ES-I3 (cell line): ENCODE results near the gene CPT1B.

Experiments used
- H3K36me3 ChIP-seq: 2 replicates; pipeline ENCODE4 v1.6.1; 2013; ENCODE audit warnings: mild to moderate bottlenecking, low read length, control low read depth, moderate library complexity; ENCODE audit not compliant: insufficient read depth
- H3K4me1 ChIP-seq: 2 replicates; pipeline ENCODE4 v1.6.1; 2013; ENCODE audit warnings: mild to moderate bottlenecking, control low read depth, low read length; ENCODE audit not compliant: insufficient read depth
- H3K9ac ChIP-seq: 2 replicates; pipeline ENCODE4 v1.6.1; 2013; ENCODE audit warnings: low read depth, mild to moderate bottlenecking, low read length, moderate library complexity
- H3K9me3 ChIP-seq: 2 replicates; pipeline ENCODE4 v1.6.1; 2013; ENCODE audit warnings: mild to moderate bottlenecking, low read length, moderate library complexity; ENCODE audit not compliant: control insufficient read depth, insufficient read depth

Gene CPT1B

DNA sequence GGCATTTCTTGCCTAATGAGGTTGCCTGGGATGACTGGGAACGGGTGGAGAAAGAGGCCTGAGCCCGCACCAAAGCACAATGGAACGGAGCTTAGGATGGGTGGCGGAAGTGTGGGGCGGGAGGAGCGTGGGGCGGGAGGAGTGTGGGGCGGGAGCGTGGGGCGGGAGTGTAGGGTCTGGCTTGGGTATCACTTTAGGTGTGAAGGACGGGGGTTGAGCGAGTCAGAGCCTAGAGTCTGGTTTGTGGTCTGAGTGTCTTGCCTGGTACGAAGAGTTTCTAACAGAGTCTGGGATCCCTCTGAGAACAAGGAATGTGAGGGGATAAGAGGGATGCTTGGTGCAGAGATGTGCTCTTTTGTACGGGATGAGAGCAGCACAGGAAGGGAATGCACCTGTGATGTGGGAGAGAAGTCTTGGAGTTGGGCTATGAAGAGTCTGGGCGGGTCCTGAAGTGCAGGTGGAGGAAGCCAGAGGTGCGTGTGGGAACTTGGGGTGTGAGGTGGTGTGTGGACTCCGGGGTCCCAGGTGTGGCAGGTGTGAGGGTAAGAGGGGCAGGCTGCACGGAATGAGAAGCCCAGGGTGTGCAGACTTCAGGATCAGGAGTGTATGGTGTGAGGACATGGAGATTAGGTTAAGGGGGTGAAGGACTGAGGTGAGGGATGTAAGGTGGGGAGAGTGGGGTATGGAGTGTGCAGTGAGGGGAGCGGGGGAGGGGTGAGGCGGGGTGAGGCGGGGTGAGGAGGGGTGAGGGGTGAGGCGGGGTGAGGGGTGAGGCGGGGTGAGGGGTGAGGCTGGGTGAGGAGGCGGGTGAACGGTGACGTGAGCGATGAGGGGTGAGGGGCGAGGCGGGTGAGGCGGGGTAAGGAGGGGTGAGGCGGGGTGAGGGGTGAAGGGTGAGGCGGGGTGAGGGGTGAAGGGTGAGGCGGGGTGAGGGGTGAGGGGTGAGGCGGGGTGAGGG, 16.5 kb downstream of the CPT1B start:
- H3K36me3 ChIP-seq = no peaks in the 10 kb centered on the region

DNA sequence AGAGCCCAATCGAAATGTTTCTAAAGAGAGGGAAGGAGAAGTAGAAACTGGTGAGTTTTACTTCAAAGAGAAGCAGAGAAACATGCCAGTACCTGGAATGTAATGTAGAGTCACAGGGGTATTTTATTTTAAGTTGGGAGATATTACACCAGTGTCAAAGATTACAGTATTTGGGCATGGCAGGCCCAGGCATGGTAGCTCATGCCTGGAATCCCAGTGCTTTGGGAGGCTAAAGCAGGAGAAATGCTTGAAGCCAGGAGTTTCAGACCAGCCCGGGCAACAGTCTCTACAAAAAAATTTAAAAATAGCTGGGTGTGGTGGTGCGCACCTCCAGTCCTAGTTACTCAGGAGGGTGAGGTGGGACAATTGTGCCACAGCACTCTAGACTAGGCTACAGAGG, 18.2 kb downstream of the CPT1B start:
- Histone ChIP-seq H3K4me1 (no peaks in the 10 kb centered on the region), H3K9ac (no peak overlapping the region), H3K9me3 (no peaks in the 10 kb centered on the region), H3K36me3 (no peaks in the 10 kb centered on the region)

More for the DNA sequence above, 16.5 kb downstream of the CPT1B start:
- Histone ChIP-seq H3K9ac (no peak overlapping the region), H3K4me1 (no peaks in the 10 kb centered on the region), H3K9me3 (no peaks in the 10 kb centered on the region)

DNA sequence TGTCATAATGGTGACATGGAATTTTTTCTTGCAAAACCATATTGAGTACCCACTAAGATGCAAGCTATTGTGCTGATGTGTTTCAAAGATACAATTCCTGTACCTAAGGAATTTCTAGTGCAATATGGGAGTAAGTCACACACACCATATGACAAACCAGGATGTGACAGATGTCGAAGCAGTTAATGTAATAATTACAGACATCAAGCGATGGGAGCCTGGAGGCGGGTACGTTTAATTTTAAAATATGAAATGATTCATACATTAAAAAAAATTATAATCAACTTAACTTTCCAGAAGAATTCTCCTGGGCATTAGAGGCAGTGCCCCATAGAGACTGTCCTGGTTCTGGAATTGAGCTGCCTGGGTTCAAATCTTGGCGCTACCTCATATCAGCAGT, 21.5 kb downstream of the CPT1B start:
- no peaks in the 10 kb centered on the region for H3K9me3 ChIP-seq
- no peak overlapping the region for H3K9ac ChIP-seq
- H3K36me3 ChIP-seq = no peaks in the 10 kb centered on the region
- H3K4me1 ChIP-seq = no peaks in the 10 kb centered on the region

DNA sequence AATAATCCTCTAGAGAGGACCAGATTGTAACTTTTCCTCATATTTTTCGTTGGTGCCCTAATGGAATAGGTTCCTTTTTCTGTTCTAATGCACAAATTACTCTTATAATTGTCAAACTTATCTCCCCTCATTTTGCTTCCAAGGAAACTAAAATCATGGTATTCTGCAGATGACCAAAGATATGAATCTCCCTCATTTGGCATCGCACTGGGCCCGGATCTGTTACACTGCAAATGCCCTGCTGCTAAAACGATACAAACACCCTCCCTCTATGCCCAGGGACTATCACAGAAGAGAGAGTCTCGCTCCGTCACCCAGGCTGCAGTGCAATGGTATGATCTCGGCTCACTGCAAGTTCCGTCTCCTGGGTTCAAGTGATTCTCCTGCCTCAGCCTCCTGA, 24.9 kb downstream of the CPT1B start:
- H3K9ac ChIP-seq = no peak overlapping the region
- no peaks in the 10 kb centered on the region for H3K36me3 ChIP-seq
- H3K4me1 ChIP-seq = no peaks in the 10 kb centered on the region
- H3K9me3 ChIP-seq = no peaks in the 10 kb centered on the region

DNA sequence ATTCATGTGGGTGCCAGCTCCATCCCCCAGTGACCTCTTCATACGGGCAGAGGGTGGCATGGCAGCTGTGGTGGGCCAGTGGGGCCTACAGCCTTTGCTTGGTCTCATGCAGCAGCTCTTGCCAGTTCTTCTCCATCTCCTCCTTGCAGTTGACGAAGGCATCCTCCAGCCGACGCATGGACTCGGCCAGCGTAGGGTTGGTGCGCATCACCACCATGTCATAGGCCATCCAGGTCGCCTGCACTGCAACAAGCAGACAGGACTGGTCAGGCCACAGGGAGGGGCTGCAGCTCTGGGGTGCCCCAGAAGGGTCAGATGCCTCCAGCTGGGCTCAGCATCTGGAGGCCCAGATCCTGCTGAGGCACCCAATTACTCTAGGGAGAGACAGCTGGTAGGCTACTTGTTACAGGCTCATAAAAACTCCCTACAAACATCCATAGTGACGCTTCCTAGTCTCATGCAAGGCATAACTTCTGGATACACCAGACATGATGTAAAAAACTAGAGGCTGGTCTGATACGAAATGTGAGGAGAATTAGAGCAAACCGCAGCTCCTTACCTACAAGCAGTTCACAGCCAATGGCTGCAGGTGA, 27.0 kb downstream of the CPT1B start:
- Histone ChIP-seq H3K36me3 (no peaks in the 10 kb centered on the region), H3K9me3 (no peaks in the 10 kb centered on the region), H3K9ac (no peak overlapping the region), H3K4me1 (no peaks in the 10 kb centered on the region)

DNA sequence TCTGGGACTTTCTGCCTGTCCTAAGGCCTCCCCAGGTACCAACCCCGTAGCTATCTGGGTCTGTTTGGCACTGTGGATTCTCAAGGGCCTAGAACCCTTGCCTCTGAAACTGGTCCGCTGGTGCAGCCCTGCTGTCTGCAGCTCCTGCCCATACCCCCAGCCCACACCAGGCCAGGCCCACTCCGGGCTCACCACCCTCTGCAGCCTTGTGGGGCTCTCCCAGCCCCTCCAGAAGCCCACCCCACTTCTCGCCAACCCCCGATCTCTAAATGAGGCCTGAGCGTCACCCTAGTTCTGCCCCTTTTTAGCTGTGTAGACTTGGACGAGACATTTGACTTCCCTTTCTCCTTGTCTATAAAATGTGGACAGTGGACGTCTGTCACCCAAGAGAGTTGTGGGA, 27.8 kb downstream of the CPT1B start:
- Histone ChIP-seq H3K36me3 (no peaks in the 10 kb centered on the region), H3K9me3 (no peaks in the 10 kb centered on the region), H3K4me1 (no peaks in the 10 kb centered on the region), H3K9ac (no peak overlapping the region)

DNA sequence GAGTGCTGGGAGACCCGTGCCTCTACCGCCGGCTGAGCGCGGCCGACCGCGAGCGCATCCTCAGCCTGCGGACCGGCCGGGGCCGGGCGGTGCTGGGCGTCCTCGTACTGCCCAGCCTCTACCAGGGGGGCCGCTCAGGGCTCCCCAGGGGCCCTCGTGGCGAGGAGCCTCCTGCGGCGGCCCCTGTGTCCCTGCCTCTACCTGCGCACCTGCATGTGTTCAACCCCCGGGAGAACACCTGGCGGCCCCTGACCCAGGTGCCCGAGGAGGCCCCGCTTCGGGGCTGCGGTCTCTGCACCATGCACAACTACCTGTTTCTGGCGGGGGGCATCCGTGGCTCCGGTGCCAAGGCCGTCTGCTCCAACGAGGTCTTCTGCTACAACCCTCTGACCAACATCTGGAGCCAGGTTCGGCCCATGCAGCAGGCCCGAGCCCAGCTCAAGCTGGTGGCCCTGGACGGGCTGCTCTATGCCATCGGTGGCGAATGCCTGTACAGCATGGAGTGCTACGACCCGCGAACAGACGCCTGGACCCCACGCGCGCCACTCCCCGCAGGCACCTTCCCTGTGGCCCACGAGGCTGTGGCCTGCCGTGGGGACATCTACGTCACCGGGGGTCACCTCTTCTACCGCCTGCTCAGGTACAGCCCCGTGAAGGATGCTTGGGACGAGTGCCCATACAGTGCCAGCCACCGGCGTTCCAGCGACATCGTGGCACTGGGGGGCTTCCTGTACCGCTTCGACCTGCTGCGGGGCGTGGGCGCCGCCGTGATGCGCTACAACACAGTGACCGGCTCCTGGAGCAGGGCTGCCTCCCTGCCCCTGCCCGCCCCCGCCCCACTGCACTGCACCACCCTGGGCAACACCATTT, 29.1 kb downstream of the CPT1B start:
- H3K9me3 ChIP-seq = no peaks in the 10 kb centered on the region
- no peaks in the 10 kb centered on the region for H3K36me3 ChIP-seq
- no peaks in the 10 kb centered on the region for H3K4me1 ChIP-seq
- no peak overlapping the region for H3K9ac ChIP-seq

DNA sequence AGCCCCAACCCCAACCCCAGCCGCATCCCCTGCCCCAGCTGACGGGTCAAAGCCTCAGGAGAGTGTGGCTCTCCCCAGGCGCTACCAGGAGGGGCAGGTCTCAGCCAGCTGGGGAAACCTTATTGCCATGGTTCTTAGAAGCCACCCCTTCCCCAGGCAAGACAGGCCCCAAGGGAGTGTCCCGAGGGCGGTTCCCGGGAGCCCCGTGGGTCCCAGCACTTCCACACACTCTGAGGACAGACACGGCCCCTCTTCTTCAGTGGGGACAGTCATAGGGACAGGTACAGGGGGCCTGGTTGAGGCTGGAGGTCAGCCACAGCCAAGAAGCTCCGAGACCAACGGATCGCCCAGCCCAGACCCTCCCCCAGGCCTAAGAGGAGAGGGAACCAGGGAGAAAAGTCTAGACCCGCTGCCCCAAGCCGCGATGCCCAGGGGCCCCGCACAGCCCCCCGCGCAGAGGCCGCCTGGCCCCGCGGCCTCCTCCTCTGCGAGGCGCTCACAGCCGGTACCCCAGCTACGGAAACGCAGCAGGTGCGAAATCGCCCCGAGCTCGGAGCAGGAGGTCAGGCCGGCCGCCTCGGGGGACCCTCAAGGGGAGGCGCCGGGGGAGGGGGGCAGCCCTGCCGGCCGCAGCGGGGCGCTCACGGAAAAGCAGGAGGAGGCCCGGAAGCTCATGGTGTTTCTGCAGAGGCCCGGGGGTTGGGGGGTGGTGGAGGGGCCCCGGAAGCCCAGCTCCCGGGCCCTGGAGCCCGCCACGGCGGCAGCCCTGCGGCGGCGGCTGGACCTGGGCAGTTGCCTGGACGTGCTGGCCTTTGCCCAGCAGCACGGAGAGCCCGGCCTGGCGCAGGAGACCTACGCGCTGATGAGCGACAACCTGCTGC, 29.9 kb downstream of the CPT1B start:
- Histone ChIP-seq H3K4me1 (no peaks in the 10 kb centered on the region), H3K9ac (no peak overlapping the region), H3K36me3 (no peaks in the 10 kb centered on the region), H3K9me3 (no peaks in the 10 kb centered on the region)

DNA sequence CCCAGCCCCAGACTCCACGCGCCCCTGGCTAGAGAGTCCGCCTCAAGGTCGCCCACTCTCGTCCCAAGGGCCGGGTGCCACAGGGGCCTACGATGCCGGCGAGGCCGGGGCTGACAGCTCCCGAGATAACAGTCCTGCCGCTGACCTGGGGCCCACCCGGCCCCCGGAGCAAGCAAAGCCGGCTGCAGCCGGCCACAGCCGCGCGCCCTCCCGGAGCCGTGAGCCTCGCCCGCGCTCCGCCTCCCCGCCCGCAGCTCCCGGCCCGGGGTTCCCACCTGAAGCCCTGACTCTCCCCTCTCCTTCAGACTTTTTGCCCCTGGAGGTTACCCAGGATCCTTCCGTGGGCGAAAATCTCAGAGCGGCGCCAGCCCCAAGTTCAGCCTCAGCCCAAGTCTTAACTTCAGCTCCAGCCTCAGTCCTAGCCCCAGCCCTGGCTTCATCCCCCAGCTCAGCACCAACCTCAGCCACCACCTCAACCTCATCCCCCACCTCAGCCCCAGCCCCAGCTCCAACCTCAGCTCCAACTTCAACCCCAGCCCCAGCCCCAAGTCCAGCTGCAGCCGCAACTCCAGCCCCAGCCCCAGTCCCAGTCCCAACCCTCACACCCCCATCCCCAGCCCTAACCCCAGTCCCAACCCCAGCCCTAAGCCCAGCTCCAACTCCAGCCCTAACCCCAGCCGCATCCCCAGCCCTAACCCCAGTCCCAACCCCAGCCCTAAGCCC, 30.8 kb downstream of the CPT1B start:
- no peaks in the 10 kb centered on the region for H3K36me3 ChIP-seq
- H3K9ac ChIP-seq = no peak overlapping the region
- no peaks in the 10 kb centered on the region for H3K9me3 ChIP-seq
- no peaks in the 10 kb centered on the region for H3K4me1 ChIP-seq

DNA sequence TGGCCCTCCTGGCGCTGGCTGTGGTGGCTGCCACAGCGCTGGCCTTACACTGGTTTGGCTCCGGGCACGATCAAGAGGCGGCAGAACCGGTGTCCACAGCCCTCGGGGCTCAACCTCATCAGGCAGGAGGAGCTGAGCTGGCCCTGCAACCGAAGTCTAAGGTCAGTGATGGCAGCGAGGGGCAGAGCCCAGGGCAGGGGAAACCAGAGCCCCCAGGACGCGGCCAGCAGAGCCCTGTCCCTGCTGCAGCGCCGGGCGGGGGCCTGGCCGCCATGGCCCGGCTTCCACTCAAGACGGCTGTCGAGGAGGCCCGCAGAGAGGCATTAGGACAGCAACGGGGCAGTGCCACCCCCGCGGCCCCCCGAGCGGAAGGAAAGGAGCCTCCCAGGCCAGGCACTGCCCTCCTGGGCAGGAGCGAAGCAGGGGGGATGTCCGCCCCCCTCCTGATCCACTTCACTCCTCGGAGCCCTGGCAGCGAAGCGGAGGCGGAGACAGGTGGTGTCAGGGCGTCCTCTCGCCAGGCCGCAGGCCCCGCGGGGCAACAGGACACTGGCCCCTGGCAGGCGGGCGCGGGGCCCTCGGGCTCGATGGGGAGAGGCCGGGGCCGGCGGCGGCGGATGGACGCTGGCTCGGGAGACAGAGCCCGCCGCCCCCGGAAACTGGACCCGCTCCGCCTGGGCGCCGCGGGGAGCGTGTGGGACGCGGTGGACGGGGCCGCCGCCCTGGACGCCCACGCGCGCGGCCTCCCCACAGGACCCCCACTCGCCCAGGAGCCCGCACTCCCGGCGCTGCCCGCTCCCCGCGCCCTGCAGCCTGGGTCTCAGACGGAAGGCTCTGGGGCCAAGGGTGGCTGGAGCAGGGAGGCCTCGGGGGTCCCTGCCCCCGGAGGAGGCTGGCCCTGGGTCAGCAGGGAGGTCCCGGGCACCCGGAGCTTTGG, 31.6 kb downstream of the CPT1B start:
- Histone ChIP-seq H3K4me1 (no peaks in the 10 kb centered on the region), H3K9ac (no peak overlapping the region)

DNA sequence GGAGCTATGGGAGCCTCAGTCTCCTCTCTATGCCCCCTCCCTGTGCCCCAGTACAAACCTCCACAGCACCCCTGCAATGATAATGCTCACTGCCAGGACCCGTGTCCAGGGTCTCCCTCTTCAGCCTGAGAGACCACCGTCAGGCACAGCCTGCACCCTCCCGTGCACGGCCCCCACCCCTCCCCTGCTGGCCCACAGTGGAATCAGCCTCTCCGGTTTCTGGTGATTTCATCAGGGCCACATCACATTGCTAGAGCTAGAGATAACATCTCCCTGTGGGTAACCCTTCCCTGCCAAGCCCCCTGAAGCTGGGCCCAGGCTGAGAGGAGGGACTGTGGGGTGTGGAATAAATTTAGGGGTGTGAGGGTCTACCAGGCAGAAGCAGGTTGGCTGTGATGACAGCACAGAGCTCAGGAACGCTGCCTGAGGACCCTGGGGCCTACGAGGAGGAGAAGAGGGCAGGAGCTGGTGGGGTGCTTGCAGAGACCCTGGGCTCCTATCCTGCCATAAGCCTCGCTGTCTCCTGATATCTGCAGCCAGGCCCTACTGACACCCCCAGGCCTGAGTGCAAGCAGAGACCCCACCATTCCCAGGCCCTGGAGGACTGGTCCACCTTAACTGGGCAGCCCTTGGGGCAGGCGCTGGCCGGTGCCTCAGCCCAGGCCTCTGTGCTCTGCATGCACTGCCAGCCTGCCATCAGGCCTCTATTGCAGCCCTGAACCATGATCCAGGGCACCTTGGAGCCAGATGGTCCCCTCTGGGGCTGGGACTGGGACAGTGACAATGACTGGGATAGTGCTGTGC, 32.5 kb downstream of the CPT1B start, which contains the start of gene KLHDC7B:
TSS of gene KLHDC7B (plus strand) at position 378 of the 804 bp plus-strand sequence. CDS start at position 723, 345 bp downstream.
- H3K36me3 ChIP-seq = no peaks in the 10 kb centered on the region
- H3K4me1 ChIP-seq = no peaks in the 10 kb centered on the region
- no peaks in the 10 kb centered on the region for H3K9me3 ChIP-seq
- no peak within 1 kb of the TSS for H3K9ac ChIP-seq

More for the DNA sequence above, 31.6 kb downstream of the CPT1B start:
- H3K36me3 ChIP-seq = no peaks in the 10 kb centered on the region
- H3K9me3 ChIP-seq = no peaks in the 10 kb centered on the region

DNA sequence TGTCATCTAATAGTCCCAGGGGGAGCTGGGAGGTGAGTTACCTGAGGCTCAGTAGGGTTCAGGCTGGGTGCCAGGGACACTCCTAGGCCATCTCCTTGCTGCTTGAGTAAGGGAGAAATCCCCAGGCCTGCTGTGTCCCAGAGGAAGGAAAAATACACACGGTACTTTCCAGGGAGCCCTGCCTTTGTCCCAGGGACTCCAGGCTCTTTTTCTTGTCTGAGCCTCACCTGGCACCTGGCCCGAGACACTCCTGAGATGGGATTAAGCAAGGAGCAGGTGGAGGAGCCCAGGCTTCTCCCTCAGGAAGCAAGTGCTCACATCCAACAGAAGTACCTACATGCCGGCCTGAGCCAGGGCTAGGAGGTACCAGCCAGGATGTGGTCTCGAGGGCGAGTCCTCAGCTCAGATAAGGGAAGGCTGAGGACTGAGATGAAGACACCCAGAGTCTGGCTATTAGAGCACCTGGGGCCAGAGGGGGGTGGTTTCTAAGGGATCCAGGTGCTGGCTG, 33.4 kb downstream of the CPT1B start:
- H3K9ac ChIP-seq = no peak overlapping the region
- no peaks in the 10 kb centered on the region for H3K9me3 ChIP-seq
- H3K36me3 ChIP-seq = no peaks in the 10 kb centered on the region
- no peaks in the 10 kb centered on the region for H3K4me1 ChIP-seq
